GM12878 (cell line): Measurements from ENCODE around the gene MVK. TPM values are rescaled to one million over a fixed set of nuclear protein-coding genes. Genes with fewer than 3 reads are reported as not detected.

Source experiments
- ATAC-seq: fragments of 200-7000 bp; cut with Tn5 transposase; 3 replicates; pipeline ENCODE4 v1.9.1; 2020; ENCODE audit warnings: mild to moderate bottlenecking, moderate library complexity
- BruUV-seq: library from RNA; stranded (reverse); fragments of 400-500 nt; replicated peaks from 2 replicates; lab custom pipeline; 2021; lab: Mats Ljungman, UMichigan
- CTCF ChIA-PET: fragments of 300-600 bp; sonication (Branson Sonifier 250); formaldehyde crosslinking; extraction: SDS; loops from one replicate; lab custom pipeline; 2021; ENCODE audit warnings: inconsistent platforms; lab: Yijun Ruan, JAX
- POLR2A ChIA-PET: fragments of 350-600 bp; formaldehyde crosslinking; extraction: SDS; loops from one replicate; lab custom pipeline; 2021; ENCODE audit warnings: inconsistent platforms; lab: Charles Lee
- RAD21 ChIA-PET: fragments of 300-600 bp; sonication (Branson Sonifier 250); formaldehyde crosslinking; loops from one replicate; lab custom pipeline; 2023; ENCODE audit warnings: antibody characterized with exemption; ENCODE audit not compliant: unreplicated experiment; lab: Charles Lee
- SMC1A ChIA-PET: fragments of 300-600 bp; sonication (Branson Sonifier 250); formaldehyde crosslinking; loops from one replicate; lab custom pipeline; 2023; ENCODE audit not compliant: unreplicated experiment, uncharacterized antibody; lab: Charles Lee
- DNase-seq: peaks from one replicate; pipeline ENCODE4 v3.0.0-alpha.2; 2011; ENCODE audit warnings: low read depth, low spot score
- FAIRE-seq: peaks from 3 replicates; lab custom pipeline; 2011; peaks lifted over from hg19 to GRCh38; lab: Jason Lieb, UNC
- H2AFZ ChIP-seq: 2 replicates; pipeline ENCODE4 v1.6.0; 2011; ENCODE audit warnings: low read depth, low read length, control low read depth; ENCODE audit not compliant: control insufficient read depth
- H3K27ac ChIP-seq: 2 replicates; pipeline ENCODE4 v1.5.1; 2011; ENCODE audit warnings: control low read depth; ENCODE audit not compliant: control insufficient read depth, insufficient read depth
- H3K27me3 ChIP-seq, 2 experiments: replicated peaks in 1 of 2; 2 replicates each; pipeline versions ENCODE4 v1.6.0 to v1.6.1; 2011; ENCODE audit warnings: low read length in 1 of 2; ENCODE audit not compliant: control insufficient read depth in 2 of 2, insufficient read depth in 2 of 2
- H3K36me3 ChIP-seq, 2 experiments: 2 replicates each; pipeline ENCODE4 v1.5.1; 2011; ENCODE audit warnings: low read length in 1 of 2; ENCODE audit not compliant: control insufficient read depth in 2 of 2, insufficient read depth in 2 of 2
- H3K4me1 ChIP-seq: 2 replicates; pipeline ENCODE4 v1.6.1; 2011; ENCODE audit warnings: mild to moderate bottlenecking, low read length, moderate library complexity, mixed read lengths; ENCODE audit not compliant: control insufficient read depth, insufficient read depth
- H3K4me2 ChIP-seq: 2 replicates; pipeline ENCODE4 v1.6.0; 2011; ENCODE audit warnings: control low read depth; ENCODE audit not compliant: control insufficient read depth, insufficient read depth
- H3K4me3 ChIP-seq: fragments of 200-600 bp; sonication (generic); 2 replicates; pipeline ENCODE4 v1.5.1; 2016
- H3K79me2 ChIP-seq: 2 replicates; pipeline ENCODE4 v1.6.0; 2011; ENCODE audit warnings: low read length; ENCODE audit not compliant: control insufficient read depth, insufficient read depth
- H3K9ac ChIP-seq: 2 replicates; pipeline ENCODE4 v1.8.0; 2011; ENCODE audit warnings: low read length, control low read depth, mixed read lengths; ENCODE audit not compliant: control insufficient read depth, insufficient read depth
- H3K9me3 ChIP-seq: replicated peaks from 3 replicates; pipeline ENCODE4 v1.5.1; 2011; ENCODE audit warnings: mild to moderate bottlenecking, low read length; ENCODE audit not compliant: control insufficient read depth, insufficient read depth
- H4K20me1 ChIP-seq: 2 replicates; pipeline ENCODE4 v1.6.0; 2011; ENCODE audit not compliant: control insufficient read depth, insufficient read depth
- CEBPB ChIP-seq, 2 experiments: fragments of 150-350 bp in 1 of 2; IDR thresholded peaks; 2 replicates each; pipeline ENCODE4 v1.6.1; 2012 to 2014; ENCODE audit warnings: low read depth in 2 of 2, low read length in 2 of 2, borderline replicate concordance in 1 of 2, inconsistent platforms in 1 of 2
- HDAC2 ChIP-seq: fragments of 200-600 bp; sonication (generic); IDR thresholded peaks from 2 replicates; pipeline ENCODE4 v1.6.1; 2017
- JUNB ChIP-seq: IDR thresholded peaks from 2 replicates; pipeline ENCODE4 v1.6.1; 2016; ENCODE audit warnings: antibody characterized with exemption, mild to moderate bottlenecking
- MXI1 ChIP-seq: fragments of 150-350 bp; IDR thresholded peaks from 2 replicates; pipeline ENCODE4 v1.6.1; 2011; ENCODE audit warnings: low read depth, mild to moderate bottlenecking, inconsistent platforms, low read length, improper control_type of control experiment
- NFIC ChIP-seq: IDR thresholded peaks from 2 replicates; pipeline ENCODE4 v1.6.1; 2012; ENCODE audit warnings: low read depth, mild to moderate bottlenecking, inconsistent platforms, low read length, moderate library complexity
- PAX5 ChIP-seq: IDR thresholded peaks from 2 replicates; pipeline ENCODE4 v1.6.1; 2011; ENCODE audit warnings: low read depth, low read length, borderline replicate concordance
- POLR2AphosphoS5 ChIP-seq: IDR thresholded peaks from 2 replicates; pipeline ENCODE4 v1.6.1; 2011; ENCODE audit warnings: mild to moderate bottlenecking, low read length, inconsistent platforms
- SIN3A ChIP-seq: IDR thresholded peaks from 2 replicates; pipeline ENCODE4 v1.6.1; 2012; ENCODE audit warnings: low read depth, low read length, improper control_type of control experiment
- SMAD1 ChIP-seq: fragments of 450-650 bp; IDR thresholded peaks from 2 replicates; pipeline ENCODE4 v1.6.1; 2018; ENCODE audit warnings: mild to moderate bottlenecking, low read depth; ENCODE audit not compliant: partially characterized antibody
- SMARCA5 ChIP-seq: fragments of 450-650 bp; IDR thresholded peaks from 2 replicates; pipeline ENCODE4 v1.6.1; 2017; ENCODE audit warnings: mild to moderate bottlenecking
- SUZ12 ChIP-seq: fragments of 200-600 bp; sonication (generic); IDR thresholded peaks from one replicate; pipeline ENCODE4 v1.6.1; 2018; ENCODE audit warnings: antibody characterized with exemption, mild to moderate bottlenecking; ENCODE audit not compliant: unreplicated experiment
- TARDBP ChIP-seq: IDR thresholded peaks from 2 replicates; pipeline ENCODE4 v1.6.1; 2016; ENCODE audit warnings: borderline replicate concordance
- TBL1XR1 ChIP-seq: IDR thresholded peaks from 2 replicates; pipeline ENCODE4 v1.6.1; 2012; ENCODE audit warnings: low read depth, low read length, improper control_type of control experiment
- ZNF24 ChIP-seq: fragments of 450-650 bp; IDR thresholded peaks from 2 replicates; pipeline ENCODE4 v1.6.1; 2017; ENCODE audit warnings: antibody characterized with exemption, mild to moderate bottlenecking
- ZNF622 ChIP-seq: fragments of 450-650 bp; IDR thresholded peaks from 2 replicates; pipeline ENCODE4 v1.6.1; 2017; ENCODE audit warnings: mild to moderate bottlenecking, inconsistent platforms
- WGBS: methylation state at CpG from one replicate; pipeline ENCODE4 v1.1.6; 2016; ENCODE audit warnings: low lambda C conversion rate; ENCODE audit not compliant: insufficient replicate concordance, insufficient coverage; ENCODE audit errors: missing lambda C conversion rate; 5-methylcytosine and 5-hydroxymethylcytosine counted together
- in situ Hi-C: fragments of 300-500 bp; cut with MboI; formaldehyde crosslinking; loops from 9 replicates; pipeline ENCODE4 v1.14.3; 2018; ENCODE audit warnings: mixed read lengths
- intact Hi-C: fragments of 100-400 bp; cut with micrococcal nuclease; formaldehyde crosslinking; loops from one replicate; pipeline ENCODE4 v1.14.2; 2022; ENCODE audit not compliant: unreplicated experiment
- polyA plus RNA-seq, 11 experiments: library from polyadenylated mRNA; depleted of rRNA in 4 of 11; unstranded in 6 of 11; stranded (reverse) in 5 of 11; fragments of >200 nt; fragmentation: Nextera tagmentation in 4 of 11; fragmentation: Illumina TruSeq in 1 of 11; extraction: Ambion mirVana in 4 of 11; extraction: Trizol in 1 of 11; gene quantifications; 1 replicate in 1 of 11; 2 replicates in 10 of 11; pipeline versions ENCODE4 v1.2.1 to v1.2.3, GENCODE V29; 2011 to 2016; ENCODE audit warnings: inconsistent platforms in 2 of 11, missing spikeins in 2 of 11, low read depth in 1 of 11
- total RNA-seq, 4 experiments: library from RNA; depleted of rRNA in 3 of 4; stranded (reverse); fragments of >200 nt in 3 of 4; fragmentation: Illumina TruSeq in 1 of 4; extraction: Trizol in 1 of 4; gene quantifications; 2 replicates each; pipeline versions ENCODE4 v1.2.1 to v1.2.3, GENCODE V29; 2013 to 2021
- TF ChIP-seq, protein P1 (sequence below): fragments of 450-650 bp; IDR thresholded peaks from 2 replicates; pipeline ENCODE4 v1.6.1; 2017; ENCODE audit warnings: low read depth, mild to moderate bottlenecking, moderate library complexity

MVK gene
- total and polyA plus RNA-seq, 10 of the 15 experiments (the other 5 are each of a cell fraction or from before 2014, with no cell fraction given) = 0.24 to 46.7 (median 31.9) TPM

DNA sequence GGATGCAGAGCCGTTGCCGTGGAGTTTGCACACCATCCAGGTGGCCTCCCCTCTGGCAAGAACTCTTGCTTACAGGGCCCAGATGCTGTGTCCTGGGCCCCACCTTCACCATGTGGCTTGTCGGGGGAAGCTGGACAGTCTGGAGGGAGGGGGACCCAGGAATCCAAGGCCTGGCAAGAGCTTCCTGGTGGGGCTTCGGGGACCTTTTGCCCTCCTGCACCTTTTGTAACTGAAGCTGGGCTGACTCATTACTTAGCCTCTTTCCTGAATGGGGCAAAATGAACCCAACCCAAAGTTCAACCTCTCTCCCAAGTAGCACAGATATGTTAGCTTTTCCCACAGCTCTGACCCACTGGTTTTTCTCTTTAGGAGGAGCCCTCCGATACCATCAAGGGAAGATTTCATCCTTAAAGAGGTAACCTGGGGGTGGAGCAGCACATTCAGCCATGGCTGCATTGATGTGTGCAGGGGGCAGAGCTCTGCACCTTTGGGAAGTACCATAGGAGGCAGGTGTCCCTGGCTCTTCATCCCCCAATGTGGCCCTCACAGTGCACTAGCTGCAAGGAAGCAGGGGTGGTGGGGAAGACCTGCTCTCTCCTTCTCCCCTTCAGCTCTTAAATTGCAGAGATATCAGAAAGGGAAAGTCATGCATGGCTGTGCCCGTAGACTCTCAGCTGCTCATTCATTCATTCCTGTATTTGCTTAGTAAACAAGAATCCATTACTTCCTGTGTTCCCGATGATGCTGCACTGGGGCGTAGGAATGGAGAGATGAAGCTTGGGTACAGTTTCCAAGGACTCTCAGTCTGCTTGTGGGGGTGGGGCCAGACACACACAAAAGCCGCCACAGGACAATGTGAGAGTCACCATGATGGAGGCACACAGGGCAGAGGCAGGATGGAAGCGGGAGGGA lies 13.0 kb downstream of the MVK start:
- DNase-seq = no peak
- CTCF ChIA-PET = interaction anchor here (1.1 kb wide), 1 partner anchor 14 kb away, joined by 3 read pairs; the partner anchor contains the start of gene MMAB
- ATAC-seq = no peak
- FAIRE-seq = no peak
- intact Hi-C loops = no loop called here
- TF ChIP-seq ZNF622 (no peak), MXI1 (no peak), PAX5 (no peak), TBL1XR1 (no peak), TARDBP (no peak), HDAC2 (no peak)
- Histone ChIP-seq H4K20me1 (no peaks in the 10 kb centered on the region), H3K36me3 (peaks cover 3 to 8% of the 10 kb centered on the region in 2 experiments; a peak in 3 of 4 replicates), H2AFZ (no peak overlapping the region), H3K4me1 (no peaks in the 10 kb centered on the region), H3K4me3 (no peak overlapping the region), H3K27ac (no peak overlapping the region), H3K27me3 (no peaks in the 10 kb centered on the region), H3K9ac (no peak overlapping the region), H3K4me2 (no peak overlapping the region), H3K79me2 (no peaks in the 10 kb centered on the region), H3K9me3 (no peaks in the 10 kb centered on the region)
- POLR2A ChIA-PET = no interaction called here
- BruUV-seq = no TSS peak
- RAD21 ChIA-PET = interaction anchor here (0.6 kb wide), 1 partner anchor 13 kb away, joined by 3 read pairs; the partner anchor contains the start of gene MVK
- 97% methylated on average over 10 of the region's 10 CpGs for WGBS
- SMC1A ChIA-PET = no interaction called here
- in situ Hi-C loops = no loop called here

DNA sequence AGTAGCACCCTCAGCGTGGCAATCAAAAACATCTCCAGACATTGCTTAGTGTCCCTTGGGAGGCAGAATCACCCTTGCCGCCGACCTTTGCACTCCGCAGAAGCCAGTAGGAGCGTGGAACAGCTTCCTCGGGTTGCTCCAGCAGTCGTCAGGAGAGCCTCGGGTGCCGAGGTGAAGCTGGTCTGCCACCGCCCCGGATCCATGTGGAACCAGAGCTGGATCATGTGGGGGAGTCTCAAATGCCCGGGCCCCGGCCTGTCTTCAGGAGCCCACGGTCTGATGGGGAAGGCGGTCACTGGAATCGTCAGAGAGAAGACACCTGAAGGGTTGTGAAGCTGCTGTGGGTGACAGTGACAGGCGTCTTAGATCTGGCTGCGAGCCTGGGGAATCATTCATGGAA lies 14.3 kb downstream of the MVK start:
- H3K4me2 ChIP-seq = no peak overlapping the region
- FAIRE-seq (no peak), DNase-seq (no peak), ATAC-seq (no peak)
- H3K4me3 ChIP-seq = no peak overlapping the region
- POLR2A ChIA-PET = no interaction called here
- no peak for TF ChIP-seq ZNF24
- TF ChIP-seq SMAD1 = no peak
- TF ChIP-seq NFIC = no peak
- TF ChIP-seq SMARCA5 = no peak
- no peak for TF ChIP-seq JUNB
- TF ChIP-seq SUZ12 = no peak
- TF ChIP-seq SIN3A = no peak
- TF ChIP-seq, protein P1, sequence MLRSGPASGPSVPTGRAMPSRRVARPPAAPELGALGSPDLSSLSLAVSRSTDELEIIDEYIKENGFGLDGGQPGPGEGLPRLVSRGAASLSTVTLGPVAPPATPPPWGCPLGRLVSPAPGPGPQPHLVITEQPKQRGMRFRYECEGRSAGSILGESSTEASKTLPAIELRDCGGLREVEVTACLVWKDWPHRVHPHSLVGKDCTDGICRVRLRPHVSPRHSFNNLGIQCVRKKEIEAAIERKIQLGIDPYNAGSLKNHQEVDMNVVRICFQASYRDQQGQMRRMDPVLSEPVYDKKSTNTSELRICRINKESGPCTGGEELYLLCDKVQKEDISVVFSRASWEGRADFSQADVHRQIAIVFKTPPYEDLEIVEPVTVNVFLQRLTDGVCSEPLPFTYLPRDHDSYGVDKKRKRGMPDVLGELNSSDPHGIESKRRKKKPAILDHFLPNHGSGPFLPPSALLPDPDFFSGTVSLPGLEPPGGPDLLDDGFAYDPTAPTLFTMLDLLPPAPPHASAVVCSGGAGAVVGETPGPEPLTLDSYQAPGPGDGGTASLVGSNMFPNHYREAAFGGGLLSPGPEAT = no peak
- TF ChIP-seq POLR2AphosphoS5 = no peak
- no peak for TF ChIP-seq CEBPB (IDR thresholded peaks at IDR 0.05; ENCODE audit: borderline replicate concordance in 1 of 2, low read depth in 2 of 2, low read length in 2 of 2)
- no peak overlapping the region for H3K9ac ChIP-seq
- H3K36me3 ChIP-seq = peaks cover 3 to 8% of the 10 kb centered on the region in 2 experiments; a peak in 3 of 4 replicates
- CTCF ChIA-PET = interaction anchor here (2.3 kb wide), 1 partner anchor 10 kb away, joined by 10 read pairs; no protein-coding TSS in a partner anchor
- H3K4me1 ChIP-seq = no peaks in the 10 kb centered on the region
- H4K20me1 ChIP-seq = no peaks in the 10 kb centered on the region
- in situ Hi-C loops = no loop called here
- H2AFZ ChIP-seq = no peak overlapping the region
- RAD21 ChIA-PET = no interaction called here
- 91% methylated on average over 18 of the region's 18 CpGs for WGBS
- no peaks in the 10 kb centered on the region for H3K27me3 ChIP-seq
- SMC1A ChIA-PET = no interaction called here
- H3K27ac ChIP-seq = no peak overlapping the region
- BruUV-seq = no TSS peak
- no peaks in the 10 kb centered on the region for H3K9me3 ChIP-seq
- intact Hi-C loops = no loop called here
- H3K79me2 ChIP-seq = no peaks in the 10 kb centered on the region
